Ovary (tissue), 9 donors: Measurements from ENCODE around the gene TP53I13. TPM values are rescaled to one million over a fixed set of nuclear protein-coding genes. Genes with fewer than 3 reads are reported as not detected.
A peak's percentile ranks its signal among the peaks of the same experiment; 100 is the strongest.

Experiments used
- DNase-seq, 5 donors: peaks; one replicate each; pipeline ENCODE4 v3.0.0-alpha.2; 2019 to 2020
- H3K27ac ChIP-seq, 2 donors: fragments of 200-600 bp; one replicate each; pipeline versions ENCODE4 v1.5.1 to v1.8.0; 2019 to 2022
- H3K27me3 ChIP-seq: fragments of 200-600 bp; one replicate; pipeline ENCODE4 v1.8.0; 2022
- H3K36me3 ChIP-seq: fragments of 200-600 bp; sonication (generic); one replicate; pipeline ENCODE4 v1.5.1; 2019
- H3K4me1 ChIP-seq: one replicate; pipeline ENCODE4 v1.8.1; 2013; ENCODE audit warnings: mild to moderate bottlenecking, moderate library complexity; ENCODE audit not compliant: insufficient read depth
- H3K4me3 ChIP-seq: fragments of 200-600 bp; sonication (generic); one replicate; pipeline ENCODE4 v1.5.1; 2017
- H3K9me3 ChIP-seq, 2 donors: fragments of 200-600 bp in 1 of 2; sonication (generic) in 1 of 2; one replicate each; pipeline versions ENCODE4 v1.5.1 to v1.8.1; 2013 to 2019; ENCODE audit warnings: mild to moderate bottlenecking in 1 of 2, moderate library complexity in 1 of 2
- EP300 ChIP-seq: sonication (generic); formaldehyde crosslinking; IDR thresholded peaks from one replicate; pipeline ENCODE4 v1.6.1; 2017; ENCODE audit warnings: antibody characterized with exemption
- POLR2A ChIP-seq: fragments of 450-650 bp; IDR thresholded peaks from one replicate; pipeline ENCODE4 v1.6.1; 2017; ENCODE audit warnings: antibody characterized with exemption, mild to moderate bottlenecking, moderate library complexity
- WGBS, 3 donors: extraction: QIAGEN DNeasy Blood & Tissue Kit in 1 of 3; methylation state at CpG; one replicate each; pipeline versions ENCODE4 v1.1.5 to v1.1.7; 2013 to 2017; 5-methylcytosine and 5-hydroxymethylcytosine counted together
- intact Hi-C, 4 donors: fragments of 100-400 bp; cut with DNase I; formaldehyde crosslinking; loops; one replicate each; pipeline versions ENCODE4 v1.11.0 to v1.15.1; 2022 to 2023
- polyA plus RNA-seq, 2 donors: library from polyadenylated mRNA; stranded (reverse); fragments of 200-250 nt in 1 of 2; fragments of 350-450 nt in 1 of 2; fragmentation: Illumina TruSeq in 1 of 2; extraction: RNeasy Lipid Tissue Mini Kit (QIAGEN cat#74804) in 1 of 2; gene quantifications; one replicate each; pipeline ENCODE4 v1.2.3, GENCODE V29; 2013 to 2014
- total RNA-seq, 7 donors: library from RNA; depleted of rRNA in 2 of 7; stranded (reverse); fragments of >200 nt in 2 of 7; fragmentation: NEBNext Ultra II Directional in 3 of 7; extraction: Animal tissue kit (Norgen Biotek cat#: 25700) in 3 of 7; gene quantifications; one replicate each; pipeline versions ENCODE4 v1.1.0 to v1.2.4, GENCODE V29; 2016 to 2023
- TF ChIP-seq, protein P1 (sequence below), 3 donors: fragments of 450-650 bp in 2 of 3; fragments of 200-600 bp in 1 of 3; IDR thresholded peaks; one replicate each; pipeline versions ENCODE4 v1.5.1 to v1.8.0; 2016 to 2022; ENCODE audit warnings: antibody characterized with exemption in 3 of 3, mild to moderate bottlenecking in 1 of 3
- donor health status: DM: no; HTN: no; CAD: no; lungs with moderate emphysema.
- donor health status: DM: no; HTN: no; CAD: no.
- donor health status: Bipolar disorder and iron deficiency.
- donor health status: DM: yes; HTN: yes; CAD: no.
- donor health status: DM: no; HTN: no; CAD: no.
- donor health status: DM: yes; HTN: yes; CAD: no.

Gene TP53I13
- total and polyA plus RNA-seq, 9 donors = 2.2 to 49.5 (median 41.3) TPM

DNA sequence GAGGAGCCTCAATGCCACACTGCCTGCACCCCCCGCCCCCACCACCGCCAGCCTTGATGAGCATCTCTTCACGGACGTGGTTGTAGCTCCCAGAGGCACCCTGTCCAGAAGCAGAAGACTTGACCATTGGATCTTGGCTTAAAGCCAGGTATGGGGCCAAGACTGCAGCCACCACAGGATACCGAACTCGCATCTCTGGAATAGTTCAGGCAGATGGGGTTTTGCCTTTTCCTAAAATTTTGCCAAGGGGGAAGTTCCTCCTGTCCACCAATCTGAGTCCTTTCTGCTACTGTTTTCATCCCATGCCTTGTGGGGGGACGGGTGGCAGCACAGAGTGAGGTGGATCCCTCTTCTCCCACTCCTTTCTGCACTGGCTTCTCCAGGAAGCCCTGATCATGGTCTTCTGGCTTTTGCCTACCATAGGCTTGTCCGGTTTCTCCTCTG, 53.3 kb downstream of the TP53I13 start:
- intact Hi-C loops = loop anchor here in 1 of 4 donors (10.0 kb wide), 1 partner anchor 153 kb away; no protein-coding TSS in a partner anchor
- TF ChIP-seq, protein P1, sequence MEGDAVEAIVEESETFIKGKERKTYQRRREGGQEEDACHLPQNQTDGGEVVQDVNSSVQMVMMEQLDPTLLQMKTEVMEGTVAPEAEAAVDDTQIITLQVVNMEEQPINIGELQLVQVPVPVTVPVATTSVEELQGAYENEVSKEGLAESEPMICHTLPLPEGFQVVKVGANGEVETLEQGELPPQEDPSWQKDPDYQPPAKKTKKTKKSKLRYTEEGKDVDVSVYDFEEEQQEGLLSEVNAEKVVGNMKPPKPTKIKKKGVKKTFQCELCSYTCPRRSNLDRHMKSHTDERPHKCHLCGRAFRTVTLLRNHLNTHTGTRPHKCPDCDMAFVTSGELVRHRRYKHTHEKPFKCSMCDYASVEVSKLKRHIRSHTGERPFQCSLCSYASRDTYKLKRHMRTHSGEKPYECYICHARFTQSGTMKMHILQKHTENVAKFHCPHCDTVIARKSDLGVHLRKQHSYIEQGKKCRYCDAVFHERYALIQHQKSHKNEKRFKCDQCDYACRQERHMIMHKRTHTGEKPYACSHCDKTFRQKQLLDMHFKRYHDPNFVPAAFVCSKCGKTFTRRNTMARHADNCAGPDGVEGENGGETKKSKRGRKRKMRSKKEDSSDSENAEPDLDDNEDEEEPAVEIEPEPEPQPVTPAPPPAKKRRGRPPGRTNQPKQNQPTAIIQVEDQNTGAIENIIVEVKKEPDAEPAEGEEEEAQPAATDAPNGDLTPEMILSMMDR (IDR thresholded peaks at IDR 0.05) = no peak
- no peak for TF ChIP-seq EP300
- no peak for TF ChIP-seq POLR2A
- Histone ChIP-seq H3K36me3 (no peaks in the 10 kb centered on the region), H3K27ac (no peak overlapping the region), H3K4me3 (peak overlapping the region; percentile 50), H3K4me1 (peaks cover 4% of the 10 kb centered on the region), H3K9me3 (no peaks in the 10 kb centered on the region), H3K27me3 (no peaks in the 10 kb centered on the region)
- 73 to 77% (median 75%) methylated on average over 8 of the region's 8 CpGs for WGBS, 3 donors
- no peak for DNase-seq

Other genes with a start within 250 kb of the TP53I13 start
- 10 to 100 TPM; 38.4 to 66.5 (median 56.7) TPM for gene TAOK1, start 178.3 kb upstream of the TP53I13 start, total RNA-seq
- 10 to 100 TPM in 1 of 2 donors, 1 to 10 TPM in 1; 8.7 to 19.4 TPM for gene TAOK1, start 178.3 kb upstream of the TP53I13 start, polyA plus RNA-seq
- gene ABHD15, start 1.7 kb upstream of the TP53I13 start, total RNA-seq = 1 to 10 TPM; 4.2 to 7.6 (median 4.8) TPM
- 1 to 10 TPM; 3.0 to 8.7 TPM for gene ABHD15, start 1.7 kb upstream of the TP53I13 start, polyA plus RNA-seq
- 10 to 100 TPM; 18.0 to 51.8 (median 39.2) TPM for gene GIT1, start 20.9 kb downstream of the TP53I13 start, total RNA-seq
- gene GIT1, start 20.9 kb downstream of the TP53I13 start, polyA plus RNA-seq = 10 to 100 TPM; 20.3 to 27.0 TPM
- 10 to 100 TPM; 10.5 to 23.4 (median 14.7) TPM for gene ANKRD13B, start 24.4 kb downstream of the TP53I13 start, total RNA-seq
- gene ANKRD13B, start 24.4 kb downstream of the TP53I13 start, polyA plus RNA-seq = 10 to 100 TPM in 1 of 2 donors, 1 to 10 TPM in 1; 3.6 to 11.4 TPM
- gene CORO6, start 54.2 kb downstream of the TP53I13 start, total RNA-seq = 1 to 10 TPM; 1.2 to 9.0 (median 3.5) TPM
- 1 to 10 TPM; 2.1 to 4.2 TPM for gene CORO6, start 54.2 kb downstream of the TP53I13 start, polyA plus RNA-seq